NCI-H187 treated with DMSO at 0.1 percent for 48 hours (cell line): Measurements from ENCODE around the gene CRK.
"Not testable (repeated sequence)": the region's sequence is repeated elsewhere in the genome, so short reads cannot be mapped to it uniquely, and the experiment has no call there.

ENCODE experiments used
- DNase-seq: peaks from one replicate; lab custom pipeline; 2025; lab: John Stamatoyannopoulos, UW

CRK gene

GRCh38 chr17:1467898-1468492 is 12.0 kb upstream of the CRK start:
- DNase-seq = no peak

DNA sequence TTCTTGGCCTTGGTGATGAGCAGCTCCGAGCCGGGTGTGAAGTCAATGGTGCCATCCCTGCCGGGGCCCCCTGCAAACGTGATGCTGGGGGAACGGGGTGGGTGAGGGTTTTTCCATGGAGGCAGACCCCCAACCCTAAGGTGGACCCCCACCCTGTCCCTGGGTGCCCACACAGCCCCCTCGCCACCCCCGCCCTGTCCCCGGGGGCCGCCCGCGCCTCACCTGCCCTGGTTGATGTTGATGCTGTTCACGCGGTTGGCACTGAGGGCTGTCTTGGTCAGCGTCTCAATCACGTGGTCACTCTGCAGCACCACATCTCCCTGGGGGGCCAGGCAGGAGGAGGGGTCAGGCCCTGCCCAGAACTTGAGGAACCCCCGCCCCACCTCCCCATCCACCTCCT is 11.2 kb upstream of the CRK start:
- DNase-seq = no peak

DNA sequence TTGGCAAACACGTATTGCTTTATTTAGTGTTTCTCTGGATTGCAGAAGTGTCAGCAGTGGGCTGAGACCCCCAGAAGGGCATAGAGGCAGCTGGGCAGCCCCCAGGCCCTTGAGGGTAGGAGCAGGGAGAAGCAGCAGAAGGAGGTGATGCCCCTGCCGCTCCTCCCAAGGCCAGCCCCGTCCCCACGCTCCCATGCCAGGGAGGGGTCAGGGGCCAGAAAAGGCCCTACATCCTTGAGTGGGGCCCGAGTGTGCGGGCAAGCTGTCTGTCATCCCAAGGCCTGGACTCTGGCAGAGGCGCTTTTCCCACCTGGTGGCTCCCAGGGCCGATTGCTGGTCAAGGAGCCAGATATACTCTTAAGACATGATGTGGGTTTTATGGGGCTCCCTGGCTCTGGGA is 8.2 kb upstream of the CRK start:
- DNase-seq = no peak

GRCh38 chr17:1462164-1463112 is 6.4 kb upstream of the CRK start:
- no peak for DNase-seq

- no peak for DNase-seq
Measured at GRCh38 chr17:1461198-1461944, 5.3 kb upstream of the CRK start.

DNA sequence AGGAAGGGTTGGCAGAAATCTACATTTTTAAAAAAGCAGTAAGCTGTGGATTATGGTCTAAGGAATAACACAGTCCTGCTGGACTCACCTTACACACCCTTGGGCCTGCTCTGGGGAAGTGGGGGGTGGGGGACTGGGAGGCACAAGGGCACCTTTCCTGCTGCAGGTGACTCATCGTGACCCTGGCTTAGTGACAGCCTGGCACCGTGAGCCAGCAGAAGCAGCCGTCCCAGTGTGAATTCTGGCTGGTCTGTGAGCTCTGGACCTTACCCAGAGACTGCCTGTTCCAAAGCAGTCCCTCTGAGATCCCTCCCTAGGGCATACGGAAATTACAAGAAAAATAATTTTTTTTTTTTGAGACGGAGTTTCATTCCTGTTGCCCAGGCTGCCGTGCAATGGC is 4.2 kb upstream of the CRK start:
- no peak for DNase-seq

DNA sequence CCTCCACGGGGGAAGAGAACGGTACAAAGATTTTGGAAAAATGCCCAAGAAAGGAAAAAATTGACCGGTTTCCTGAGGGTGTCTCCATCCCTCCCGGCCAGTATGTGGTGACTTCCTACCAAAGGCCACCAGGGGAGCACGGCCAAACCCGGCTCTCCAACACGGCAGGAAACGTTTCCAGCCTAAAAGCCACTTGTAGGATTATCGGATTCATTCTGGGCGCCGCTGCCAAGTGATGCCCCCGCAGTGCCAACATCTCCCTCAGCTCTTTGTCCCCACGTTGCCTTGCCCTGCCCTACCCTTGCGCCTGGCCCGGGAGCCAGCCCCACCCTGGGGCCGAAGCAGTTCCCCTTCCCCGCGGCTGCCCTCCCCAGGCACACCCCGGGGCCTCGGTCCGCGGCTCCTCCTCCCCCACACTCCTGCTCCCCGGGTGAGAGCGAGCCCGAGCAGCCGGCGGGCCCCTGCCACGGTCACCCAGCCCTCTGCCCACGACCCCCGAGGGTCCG is 688 bp downstream of the CRK start:
- DNase-seq = no peak

DNA sequence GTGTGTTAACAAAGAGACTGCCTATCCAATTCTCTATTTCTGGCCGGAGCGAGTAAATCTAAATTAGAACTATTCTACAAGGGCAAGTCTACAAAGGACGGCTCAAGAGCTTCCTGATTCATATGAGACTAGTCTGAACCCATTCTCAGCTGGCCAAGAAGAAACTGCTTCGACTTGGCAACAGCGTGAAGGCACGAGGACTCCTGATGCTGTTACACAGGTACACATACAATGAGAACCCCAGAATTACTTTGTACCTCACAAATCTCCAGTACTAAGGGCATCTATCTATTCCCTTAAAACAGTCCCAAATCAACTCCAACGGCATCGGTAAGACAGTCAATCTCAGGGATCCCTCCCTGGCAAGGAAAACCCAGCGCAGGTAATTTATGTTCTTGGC is 1.5 kb downstream of the CRK start:
- DNase-seq = no peak

GRCh38 chr17:1453694-1454093 is 2.3 kb downstream of the CRK start:
- DNase-seq = not testable (repeated sequence)

GRCh38 chr17:1452836-1453235 is 3.2 kb downstream of the CRK start:
- no peak for DNase-seq

GRCh38 chr17:1450261-1450660 is 5.8 kb downstream of the CRK start:
- not testable (repeated sequence) for DNase-seq

DNA sequence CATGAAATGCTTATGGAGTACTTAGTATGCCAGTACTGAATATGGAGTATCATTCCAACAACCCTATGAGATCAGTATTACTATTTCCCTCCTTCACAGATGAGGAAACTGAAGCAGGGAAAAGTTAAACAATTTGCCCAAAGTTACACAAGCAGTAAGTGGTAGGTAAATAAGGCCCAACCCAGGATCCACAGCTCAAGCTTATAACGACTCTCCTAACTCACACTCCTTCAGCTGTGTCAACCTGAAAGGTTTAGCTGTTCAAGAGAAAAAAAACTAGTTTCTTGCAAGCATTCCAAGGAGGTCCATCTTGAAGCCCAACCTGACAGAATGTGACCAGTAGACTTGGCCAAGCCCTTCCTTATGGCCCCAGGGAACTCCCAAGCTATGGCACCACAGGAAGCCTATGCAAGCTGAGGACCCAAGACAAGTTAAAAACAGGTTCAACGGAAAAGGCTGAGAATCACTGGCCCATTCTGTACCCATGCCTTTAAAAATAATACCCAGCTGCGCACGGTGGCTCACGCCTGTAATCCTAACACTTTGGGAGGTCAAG is 6.5 kb downstream of the CRK start:
- DNase-seq = no peak

DNA sequence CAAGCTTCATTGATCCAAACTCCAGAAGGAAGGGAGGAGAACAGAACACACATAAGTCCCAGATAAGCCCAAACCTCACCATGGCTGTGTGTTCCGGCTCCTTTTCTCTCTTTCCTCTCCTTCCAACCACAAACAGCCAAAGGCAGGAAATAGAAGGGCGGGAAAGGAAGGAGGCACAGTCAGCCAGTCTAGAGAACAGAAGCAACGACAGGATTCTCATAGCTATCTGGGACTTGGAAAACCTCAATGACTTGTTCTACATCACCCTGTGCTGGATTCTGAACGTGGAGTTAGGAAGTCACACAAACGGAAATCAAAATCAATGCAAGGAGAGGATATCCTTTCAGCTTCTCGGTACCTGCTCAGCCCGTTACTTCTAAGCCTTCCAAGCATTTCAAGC is 9.0 kb downstream of the CRK start:
- no peak for DNase-seq

- DNase-seq = no peak
Measured at GRCh38 chr17:1446201-1446600, 9.8 kb downstream of the CRK start.

- DNase-seq = not testable (repeated sequence)
Measured at GRCh38 chr17:1445695-1446094, 10.3 kb downstream of the CRK start.

DNA sequence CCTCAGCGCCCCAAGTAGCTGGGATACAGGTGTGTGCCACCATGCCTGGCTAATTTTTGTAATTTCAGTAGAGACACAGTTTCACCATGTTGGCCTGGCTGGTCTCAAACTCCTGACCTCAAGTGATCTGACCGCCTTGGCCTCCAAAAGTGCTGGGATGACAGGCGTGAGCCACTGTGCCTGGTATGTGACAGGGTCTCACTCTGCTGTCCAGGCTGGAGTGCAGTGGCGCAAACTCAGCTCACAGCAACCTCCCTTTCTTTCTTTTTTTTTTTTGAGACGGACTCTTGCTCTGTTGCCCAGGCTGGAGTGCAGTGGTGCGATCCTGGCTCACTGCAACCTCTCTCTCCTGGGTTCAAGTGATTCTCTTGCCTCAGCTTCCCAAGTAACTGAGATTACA is 13.3 kb downstream of the CRK start:
- not testable (repeated sequence) for DNase-seq

- DNase-seq = no peak
Measured at GRCh38 chr17:1442187-1442586, 13.8 kb downstream of the CRK start.

DNA sequence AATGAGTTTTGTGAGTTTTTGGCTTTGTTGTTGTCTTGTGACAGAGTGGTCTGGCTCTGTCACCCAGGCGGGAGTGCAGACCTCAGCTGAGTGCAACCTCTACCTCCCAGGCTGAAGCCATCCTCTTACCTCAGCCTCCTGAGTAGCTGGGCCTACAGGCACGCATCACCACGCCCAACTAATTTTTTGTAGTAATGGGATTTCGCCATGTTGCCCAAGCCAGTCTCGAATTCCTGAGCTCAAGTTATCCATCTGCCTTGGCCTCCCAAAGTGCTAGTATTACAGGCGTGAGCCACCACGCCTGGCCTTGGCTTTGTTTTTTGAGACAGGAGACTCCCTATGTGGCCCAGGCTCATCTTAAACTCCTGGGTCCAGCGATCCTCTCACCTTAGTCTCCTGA is 15.1 kb downstream of the CRK start:
- DNase-seq = no peak

DNA sequence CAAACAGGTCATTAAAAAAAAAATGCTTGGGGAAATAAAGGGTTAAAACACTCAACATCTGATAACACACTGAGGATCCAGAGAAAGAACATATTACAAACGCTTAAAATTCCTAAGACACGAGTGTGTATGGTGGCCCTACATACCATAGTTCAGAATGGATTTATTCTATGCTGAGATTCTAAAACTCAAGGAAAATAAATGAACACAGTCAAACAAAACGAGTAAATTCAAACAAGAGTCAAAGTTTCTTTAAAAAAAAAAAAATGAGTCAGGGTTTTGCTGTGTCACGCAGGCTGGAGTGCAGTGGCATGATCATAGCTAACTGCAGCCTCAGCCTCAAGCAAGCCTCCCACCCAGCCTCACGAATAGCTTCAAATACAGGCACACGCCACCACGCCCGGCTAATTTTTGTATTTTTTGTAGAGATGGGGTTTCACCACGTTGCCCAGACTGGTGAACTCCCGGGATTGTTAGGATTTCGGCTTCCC is 17.4 kb downstream of the CRK start:
- DNase-seq = no peak

GRCh38 chr17:1435326-1435725 is 20.7 kb downstream of the CRK start:
- DNase-seq = no peak

DNA sequence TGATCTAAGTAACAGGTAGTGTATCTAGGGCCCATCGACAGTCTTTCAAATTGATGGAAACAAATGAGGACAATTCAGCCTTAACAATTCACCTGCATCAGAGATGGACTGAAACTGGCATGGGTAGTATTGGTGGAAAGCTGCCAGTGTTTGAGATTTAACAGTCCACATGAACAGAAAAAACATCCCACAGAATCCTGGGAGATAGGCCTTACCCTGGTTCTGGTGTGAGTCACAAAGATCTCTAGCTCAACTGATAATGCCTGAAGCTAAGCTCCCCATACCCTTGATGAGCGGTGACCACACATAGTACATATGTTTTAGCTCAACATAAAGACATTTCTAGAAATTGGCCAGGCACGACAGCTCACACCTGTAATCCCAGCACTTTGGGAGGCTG is 21.9 kb downstream of the CRK start:
- DNase-seq = no peak

GRCh38 chr17:1431631-1432104 is 24.4 kb downstream of the CRK start:
- DNase-seq = no peak
